H1 (cell line): ENCODE data around the gene PDZD4. TPM values are rescaled to one million over a fixed set of nuclear protein-coding genes. Genes with fewer than 3 reads are reported as not detected.

ENCODE experiments used
- CTCF ChIA-PET: fragments of 300-600 bp; sonication (Branson Sonifier 250); formaldehyde crosslinking; loops from one replicate; lab custom pipeline; 2021; ENCODE audit not compliant: partially characterized antibody; lab: Charles Lee
- POLR2A ChIA-PET: fragments of 300-600 bp; sonication (Branson Sonifier 250); formaldehyde crosslinking; loops from one replicate; lab custom pipeline; 2021; ENCODE audit warnings: inconsistent platforms; ENCODE audit not compliant: partially characterized antibody; lab: Charles Lee
- DNase-seq, 2 experiments: peaks; one replicate each; pipeline versions ENCODE4 v3.0.0 to v3.0.0-alpha.2; 2010 to 2022; ENCODE audit warnings: low spot score in 2 of 2, low read depth in 1 of 2, mixed read lengths in 1 of 2
- FAIRE-seq: peaks from 2 replicates; lab custom pipeline; 2011; peaks lifted over from hg19 to GRCh38; lab: Jason Lieb, UNC
- H2AFZ ChIP-seq: 2 replicates; pipeline ENCODE4 v1.8.1; 2012; ENCODE audit warnings: low read length, inconsistent platforms
- H2AK5ac ChIP-seq: 2 replicates; pipeline ENCODE4 v1.6.1; 2013; ENCODE audit warnings: low read depth, low read length
- H2BK120ac ChIP-seq: replicated peaks from 2 replicates; pipeline ENCODE3; 2013; ENCODE audit warnings: low read depth, low read length, inconsistent platforms
- H2BK12ac ChIP-seq: 2 replicates; pipeline ENCODE4 v1.6.1; 2013; ENCODE audit warnings: low read depth, low read length
- H2BK15ac ChIP-seq: 2 replicates; pipeline ENCODE4 v1.6.1; 2013; ENCODE audit warnings: low read length
- H2BK20ac ChIP-seq: 2 replicates; pipeline ENCODE4 v1.6.1; 2013; ENCODE audit warnings: low read length
- H2BK5ac ChIP-seq: 2 replicates; pipeline ENCODE4 v1.6.1; 2013; ENCODE audit warnings: low read depth, low read length
- H3K14ac ChIP-seq: 2 replicates; pipeline ENCODE4 v1.6.1; 2013; ENCODE audit warnings: inconsistent platforms; ENCODE audit not compliant: insufficient read length
- H3K18ac ChIP-seq: 2 replicates; pipeline ENCODE4 v1.6.1; 2013; ENCODE audit warnings: low read length; ENCODE audit errors: extremely low read depth
- H3K23ac ChIP-seq: 2 replicates; pipeline ENCODE4 v1.6.1; 2013; ENCODE audit warnings: inconsistent platforms; ENCODE audit not compliant: insufficient read length
- H3K23me2 ChIP-seq: 2 replicates; pipeline ENCODE4 v1.6.1; 2013; ENCODE audit warnings: low read depth, low read length
- H3K27ac ChIP-seq: 2 replicates; pipeline ENCODE4 v1.6.1; 2011; ENCODE audit warnings: low read depth, low read length, inconsistent platforms
- H3K27me3 ChIP-seq, 4 experiments: replicated peaks in 1 of 4; 1 replicate in 1 of 4; 2 replicates in 3 of 4; pipeline versions ENCODE4 v1.6.1 to v1.8.1; 2011 to 2013; ENCODE audit warnings: low read length in 3 of 4, mild to moderate bottlenecking in 3 of 4, inconsistent platforms in 2 of 4, mixed read lengths in 2 of 4, moderate library complexity in 1 of 4; ENCODE audit not compliant: control insufficient read depth in 3 of 4, insufficient read depth in 3 of 4; ENCODE audit errors: extremely low read depth in 1 of 4
- H3K36me3 ChIP-seq, 4 experiments: 2 replicates each; pipeline versions ENCODE4 v1.6.1 to v1.8.1; 2011 to 2013; ENCODE audit warnings: mild to moderate bottlenecking in 4 of 4, low read length in 3 of 4, moderate library complexity in 2 of 4, control low read depth in 1 of 4, inconsistent platforms in 1 of 4; ENCODE audit not compliant: insufficient read depth in 4 of 4, control insufficient read depth in 2 of 4
- H3K4ac ChIP-seq: replicated peaks from 2 replicates; pipeline ENCODE3; 2013; ENCODE audit warnings: low read length, low read depth, mixed read lengths, inconsistent platforms; ENCODE audit not compliant: insufficient read length
- H3K4me1 ChIP-seq, 4 experiments: replicated peaks in 1 of 4; 1 replicate in 1 of 4; 2 replicates in 3 of 4; pipeline versions ENCODE4 v1.6.1 to v1.8.1; 2011 to 2013; ENCODE audit warnings: low read length in 3 of 4, inconsistent platforms in 2 of 4, mixed read lengths in 1 of 4; ENCODE audit not compliant: insufficient read depth in 4 of 4, control insufficient read depth in 3 of 4
- H3K4me2 ChIP-seq, 2 experiments: 2 replicates each; pipeline versions ENCODE4 v1.6.1 to v1.8.1; 2011 to 2013; ENCODE audit warnings: low read depth in 2 of 2, low read length in 2 of 2, control low read depth in 1 of 2, inconsistent platforms in 1 of 2, mild to moderate bottlenecking in 1 of 2; ENCODE audit not compliant: insufficient read depth in 1 of 2
- H3K4me3 ChIP-seq, 4 experiments: fragments of 200-600, 300-600 bp in 1 of 4; sonication (generic), shearing (Covaris generic), sonication (Bioruptor Twin) in 1 of 4; 2 replicates each; pipeline versions ENCODE4 v1.5.1 to v1.8.1; 2011 to 2016; ENCODE audit warnings: low read length in 4 of 4, low read depth in 3 of 4, control low read depth in 2 of 4, inconsistent platforms in 2 of 4, mild to moderate bottlenecking in 2 of 4, mixed read lengths in 1 of 4, moderate library complexity in 1 of 4; ENCODE audit not compliant: insufficient read depth in 2 of 4; ENCODE audit errors: extremely low read depth in 1 of 4
- H3K56ac ChIP-seq: replicated peaks from 2 replicates; pipeline ENCODE3; 2013; ENCODE audit warnings: low read depth, mild to moderate bottlenecking, mixed read lengths, low read length, inconsistent platforms; ENCODE audit not compliant: insufficient read length
- H3K79me1 ChIP-seq: 2 replicates; pipeline ENCODE4 v1.6.1; 2013; ENCODE audit warnings: low read depth, low read length, control low read depth
- H3K79me2 ChIP-seq, 2 experiments: 2 replicates each; pipeline versions ENCODE4 v1.6.1 to v1.8.1; 2012 to 2013; ENCODE audit warnings: low read length in 2 of 2, mild to moderate bottlenecking in 2 of 2, inconsistent platforms in 1 of 2; ENCODE audit not compliant: insufficient read depth in 2 of 2, control insufficient read depth in 1 of 2
- H3K9ac ChIP-seq, 4 experiments: replicated peaks in 1 of 4; 1 replicate in 1 of 4; 2 replicates in 3 of 4; pipeline versions ENCODE4 v1.6.1 to v1.8.1; 2011 to 2013; ENCODE audit warnings: low read depth in 3 of 4, low read length in 3 of 4, control low read depth in 2 of 4, mild to moderate bottlenecking in 2 of 4, moderate library complexity in 2 of 4, inconsistent platforms in 1 of 4; ENCODE audit errors: extremely low read depth in 1 of 4
- H3K9me3 ChIP-seq, 2 experiments: 2 replicates each; pipeline versions ENCODE4 v1.6.1 to v1.8.1; 2012 to 2013; ENCODE audit warnings: mild to moderate bottlenecking in 2 of 2, moderate library complexity in 2 of 2, control low read depth in 1 of 2, inconsistent platforms in 1 of 2, low read depth in 1 of 2, low read length in 1 of 2, mixed read lengths in 1 of 2; ENCODE audit not compliant: insufficient read depth in 2 of 2
- H4K20me1 ChIP-seq, 2 experiments: replicated peaks in 1 of 2; 2 replicates each; pipeline versions ENCODE3 to v1.8.1; 2011 to 2013; ENCODE audit warnings: inconsistent platforms in 2 of 2, low read length in 2 of 2, mild to moderate bottlenecking in 1 of 2; ENCODE audit not compliant: insufficient read depth in 2 of 2, control insufficient read depth in 1 of 2
- H4K5ac ChIP-seq: 2 replicates; pipeline ENCODE4 v1.6.1; 2013; ENCODE audit warnings: low read length, low read depth, mixed read lengths, inconsistent platforms; ENCODE audit not compliant: insufficient read length
- H4K8ac ChIP-seq: 2 replicates; pipeline ENCODE4 v1.8.0; 2013; ENCODE audit warnings: mild to moderate bottlenecking, moderate library complexity, low read length, inconsistent platforms; ENCODE audit not compliant: insufficient read depth; ENCODE audit errors: extremely low read depth
- H4K91ac ChIP-seq: replicated peaks from 2 replicates; pipeline ENCODE3; 2013; ENCODE audit warnings: low read length, mixed read lengths, inconsistent platforms; ENCODE audit not compliant: insufficient read length
- KDM5A ChIP-seq: fragments of 200-600 bp; IDR thresholded peaks from 2 replicates; pipeline ENCODE4 v1.7.1; 2012; ENCODE audit warnings: mild to moderate bottlenecking, low read length, inconsistent platforms, mixed read lengths
- POLR2A ChIP-seq, 2 experiments: IDR thresholded peaks; 1 replicate in 1 of 2; 2 replicates in 1 of 2; pipeline ENCODE4 v1.6.1; 2011; ENCODE audit warnings: low read depth in 2 of 2, low read length in 2 of 2, mild to moderate bottlenecking in 2 of 2; ENCODE audit errors: control extremely low read depth in 1 of 2
- WGBS, 2 experiments: shearing (Covaris generic) in 1 of 2; methylation state at CpG; one replicate each; pipeline versions ENCODE4 v1.1.6 to v1.1.7; 2013 to 2015; ENCODE audit warnings: low lambda C conversion rate in 2 of 2, mixed read lengths in 2 of 2, inconsistent platforms in 1 of 2, low coverage in 1 of 2, missing lambda C conversion rate in 1 of 2; ENCODE audit not compliant: insufficient replicate concordance in 2 of 2, insufficient coverage in 1 of 2, insufficient read length in 1 of 2; ENCODE audit errors: extremely low coverage in 1 of 2, missing lambda C conversion rate in 1 of 2; 5-methylcytosine and 5-hydroxymethylcytosine counted together
- polyA plus RNA-seq, 7 experiments: library from polyadenylated mRNA; depleted of rRNA in 3 of 7; stranded (reverse) in 5 of 7; unstranded in 2 of 7; fragments of >200 nt in 5 of 7; fragments of 200-250 nt in 2 of 7; gene quantifications; 1 replicate in 5 of 7; 2 replicates in 1 of 7; 4 replicates in 1 of 7; pipeline versions ENCODE4 v1.2.1 to v1.2.3, GENCODE V29; 2011 to 2013; ENCODE audit warnings: missing spikeins in 2 of 7, mixed read lengths in 2 of 7
- total RNA-seq: library from RNA; stranded (reverse); fragmentation: NEBNext Ultra II Directional; extraction: Animal tissue kit (Norgen Biotek cat#: 25700); gene quantifications from 2 replicates; pipeline ENCODE4 v1.2.1, GENCODE V29; 2021

PDZD4 gene
- total and polyA plus RNA-seq, 2 of the 8 experiments (the other 6 are each of a cell fraction or from before 2014, with no cell fraction given) = 45.8 to 169 TPM

DNA sequence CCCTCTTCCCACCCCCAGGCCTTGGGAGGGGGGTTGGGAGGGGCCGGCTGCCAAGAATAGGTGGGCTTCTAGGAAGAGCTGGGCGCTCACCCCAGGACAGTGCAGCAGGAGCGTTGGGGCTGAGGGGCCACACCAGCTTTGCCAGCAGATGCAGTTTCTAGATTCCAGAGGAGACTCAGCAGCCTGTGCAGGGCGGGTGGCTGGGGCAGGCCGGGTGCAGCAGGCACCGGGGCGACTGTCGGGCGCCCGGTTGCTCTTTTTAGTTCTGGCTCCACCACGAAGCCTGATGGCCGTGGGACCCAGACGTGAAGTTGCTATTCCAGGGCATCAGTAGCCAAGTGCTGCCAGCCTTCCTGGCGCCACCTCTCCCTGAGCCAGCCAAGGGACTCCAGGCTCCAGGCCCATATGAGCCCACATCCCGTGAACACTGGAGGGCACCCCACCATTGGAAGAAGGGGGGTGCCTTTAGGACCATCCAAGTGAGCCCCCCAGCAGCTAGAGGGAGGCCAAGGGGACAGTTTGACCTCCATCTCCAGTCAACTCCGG is 30.1 kb downstream of the PDZD4 start:
- H3K23me2 ChIP-seq = 0 out of 2 replicates have a peak, but pooled peaks cover 2% of the 10 kb centered on the region
- no peak overlapping the region for H3K27ac ChIP-seq
- no peak overlapping the region for H2BK20ac ChIP-seq
- H3K9me3 ChIP-seq = no peaks in the 10 kb centered on the region
- peaks cover 0 to 38% (median 6%) of the 10 kb centered on the region in 4 experiments; a peak in 3 of 8 replicates for H3K36me3 ChIP-seq
- H3K4me3 ChIP-seq = no peak overlapping the region
- H2BK15ac ChIP-seq = no peak overlapping the region
- H2BK12ac ChIP-seq = no peak overlapping the region
- H3K79me1 ChIP-seq = no peaks in the 10 kb centered on the region; the same call in none of the 2 replicates
- H3K18ac ChIP-seq = no peak overlapping the region
- H4K8ac ChIP-seq = no peak overlapping the region
- peaks cover 2 to 10% of the 10 kb centered on the region in 2 experiments for H4K20me1 ChIP-seq
- H3K4ac ChIP-seq = no peak overlapping the region
- H4K91ac ChIP-seq = no peak overlapping the region
- no peak overlapping the region for H3K4me2 ChIP-seq
- H2BK120ac ChIP-seq = no peak overlapping the region
- ChIA-PET POLR2A (interaction anchor here (0.7 to 2.9 kb wide), 10 partner anchors 8 to 146 kb away, joined by 3 to 11 read pairs (median 4); partner anchors contain the start of gene L1CAM), CTCF (interaction anchor here (0.8 to 1.7 kb wide), 4 partner anchors 28 to 84 kb away, joined by 3 to 7 read pairs (median 5); partner anchors contain the start of gene PLXNB3)
- no peak overlapping the region for H3K14ac ChIP-seq
- H3K79me2 ChIP-seq = peaks cover 0 to 9% of the 10 kb centered on the region in 2 experiments; a peak in 1 of 4 replicates
- H3K27me3 ChIP-seq = no peaks in the 10 kb centered on the region
- 87% methylated on average over 6 of the region's 16 CpGs; no CpG with 5 or more reads in 1 of the 2 experiments for WGBS, 2 experiments
- H3K4me1 ChIP-seq = peaks cover 0 to 12% (median 4%) of the 10 kb centered on the region in 4 experiments; a peak in 4 of 7 replicates
- no peak overlapping the region for H2AK5ac ChIP-seq
- no peak overlapping the region for H4K5ac ChIP-seq
- no peak overlapping the region for H3K23ac ChIP-seq
- no peak overlapping the region for H2AFZ ChIP-seq
- no peak overlapping the region for H3K56ac ChIP-seq
- TF ChIP-seq KDM5A (no peak), POLR2A (IDR thresholded peaks at IDR 0.05; ENCODE audit: control extremely low read depth in 1 of 2, low read depth in 2 of 2, low read length in 2 of 2) (peak in 1 of 2 experiments; percentile 50; a peak in 1 of 3 replicates)
- no peak overlapping the region for H2BK5ac ChIP-seq
- DNase-seq (no peak), FAIRE-seq (no peak)
- H3K9ac ChIP-seq = no peak overlapping the region
